Nephron (organoid): ENCODE data around the gene CALCB.

Source experiments
- H3K27ac Mint-ChIP-seq, 3 experiments: 2 replicates each; pipeline ENCODE4 v1.8.0; 2020; ENCODE audit warnings: mixed read lengths in 3 of 3, mild to moderate bottlenecking in 2 of 3, moderate library complexity in 1 of 3
- H3K27me3 Mint-ChIP-seq: 2 replicates; pipeline ENCODE4 v1.8.0; 2021; ENCODE audit warnings: low read depth, mild to moderate bottlenecking, moderate library complexity, mixed read lengths
- H3K36me3 Mint-ChIP-seq: 2 replicates; pipeline ENCODE4 v1.8.0; 2020; ENCODE audit warnings: low read depth, mixed read lengths
- H3K4me1 Mint-ChIP-seq: 2 replicates; pipeline ENCODE4 v1.8.0; 2020; ENCODE audit warnings: mixed read lengths
- H3K4me3 Mint-ChIP-seq, 3 experiments: 2 replicates each; pipeline ENCODE4 v1.8.0; 2020; ENCODE audit warnings: mild to moderate bottlenecking in 3 of 3, mixed read lengths in 3 of 3, moderate library complexity in 2 of 3
- H3K9me3 Mint-ChIP-seq: 2 replicates; pipeline ENCODE4 v1.8.0; 2020; ENCODE audit warnings: mixed read lengths
- TF ChIP-seq, protein P1 (sequence below), 3 experiments: fragments of 200-600 bp; sonication (generic); IDR thresholded peaks; one replicate each; pipeline ENCODE4 v1.5.0; 2021; ENCODE audit warnings: antibody characterized with exemption in 3 of 3; ENCODE audit not compliant: unreplicated experiment in 3 of 3

The CALCB gene

DNA sequence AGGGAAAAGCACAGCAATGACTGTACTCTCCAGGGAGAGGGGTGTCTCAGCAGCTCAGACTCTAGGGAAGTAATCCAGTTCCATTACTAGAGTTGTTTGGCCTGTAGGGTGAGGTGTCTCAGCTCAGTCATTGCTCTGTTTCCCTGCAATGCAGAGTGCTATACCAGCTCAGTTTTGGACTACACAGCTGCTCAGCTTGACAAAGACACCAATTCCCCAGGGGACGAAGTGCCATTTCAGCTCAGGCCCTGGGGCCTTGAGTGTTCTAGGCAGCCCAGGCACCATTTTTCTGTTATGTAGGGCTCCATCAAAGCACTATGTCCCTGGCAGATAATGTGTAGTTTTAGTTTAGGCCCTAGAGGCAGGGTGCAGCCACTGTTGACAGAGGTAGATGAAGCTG, 18.2 kb downstream of the CALCB start:
- no peaks in the 10 kb centered on the region for H3K36me3 Mint-ChIP-seq
- TF ChIP-seq, protein P1, sequence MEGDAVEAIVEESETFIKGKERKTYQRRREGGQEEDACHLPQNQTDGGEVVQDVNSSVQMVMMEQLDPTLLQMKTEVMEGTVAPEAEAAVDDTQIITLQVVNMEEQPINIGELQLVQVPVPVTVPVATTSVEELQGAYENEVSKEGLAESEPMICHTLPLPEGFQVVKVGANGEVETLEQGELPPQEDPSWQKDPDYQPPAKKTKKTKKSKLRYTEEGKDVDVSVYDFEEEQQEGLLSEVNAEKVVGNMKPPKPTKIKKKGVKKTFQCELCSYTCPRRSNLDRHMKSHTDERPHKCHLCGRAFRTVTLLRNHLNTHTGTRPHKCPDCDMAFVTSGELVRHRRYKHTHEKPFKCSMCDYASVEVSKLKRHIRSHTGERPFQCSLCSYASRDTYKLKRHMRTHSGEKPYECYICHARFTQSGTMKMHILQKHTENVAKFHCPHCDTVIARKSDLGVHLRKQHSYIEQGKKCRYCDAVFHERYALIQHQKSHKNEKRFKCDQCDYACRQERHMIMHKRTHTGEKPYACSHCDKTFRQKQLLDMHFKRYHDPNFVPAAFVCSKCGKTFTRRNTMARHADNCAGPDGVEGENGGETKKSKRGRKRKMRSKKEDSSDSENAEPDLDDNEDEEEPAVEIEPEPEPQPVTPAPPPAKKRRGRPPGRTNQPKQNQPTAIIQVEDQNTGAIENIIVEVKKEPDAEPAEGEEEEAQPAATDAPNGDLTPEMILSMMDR (IDR thresholded peaks at IDR 0.05; ENCODE audit: unreplicated experiment in 3 of 3) = no peak
- peaks cover 13% of the 10 kb centered on the region for H3K9me3 Mint-ChIP-seq
- H3K4me1 Mint-ChIP-seq = no peaks in the 10 kb centered on the region
- H3K4me3 Mint-ChIP-seq = no peak overlapping the region
- H3K27me3 Mint-ChIP-seq = peaks cover 3% of the 10 kb centered on the region
- H3K27ac Mint-ChIP-seq = no peak overlapping the region

DNA sequence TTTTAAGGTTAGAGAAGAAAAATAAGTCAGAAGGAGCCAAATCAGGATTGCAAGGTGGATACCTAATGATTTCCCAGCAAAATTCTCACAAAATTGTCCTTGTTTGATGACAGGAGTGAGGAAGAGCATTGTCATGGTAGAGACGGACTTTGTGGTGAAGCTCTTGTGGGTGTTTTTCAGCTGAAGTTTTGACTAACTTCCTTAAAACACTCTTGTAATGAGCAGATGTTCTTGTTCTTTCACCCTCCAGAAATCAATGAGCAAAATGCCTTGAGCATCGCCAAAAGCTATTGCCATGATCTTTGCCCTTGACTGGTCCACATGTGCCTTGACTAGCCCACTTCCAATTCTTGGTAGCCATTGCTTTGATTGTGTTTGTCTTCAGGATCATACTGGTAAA, 20.0 kb downstream of the CALCB start:
- H3K9me3 Mint-ChIP-seq = no peaks in the 10 kb centered on the region
- H3K27ac Mint-ChIP-seq = no peak overlapping the region
- H3K27me3 Mint-ChIP-seq = peaks cover 6% of the 10 kb centered on the region
- H3K4me3 Mint-ChIP-seq = no peak overlapping the region
- H3K36me3 Mint-ChIP-seq = no peaks in the 10 kb centered on the region
- H3K4me1 Mint-ChIP-seq = no peaks in the 10 kb centered on the region
- TF ChIP-seq, protein P1 (IDR thresholded peaks at IDR 0.05; ENCODE audit: unreplicated experiment in 3 of 3) = no peak

DNA sequence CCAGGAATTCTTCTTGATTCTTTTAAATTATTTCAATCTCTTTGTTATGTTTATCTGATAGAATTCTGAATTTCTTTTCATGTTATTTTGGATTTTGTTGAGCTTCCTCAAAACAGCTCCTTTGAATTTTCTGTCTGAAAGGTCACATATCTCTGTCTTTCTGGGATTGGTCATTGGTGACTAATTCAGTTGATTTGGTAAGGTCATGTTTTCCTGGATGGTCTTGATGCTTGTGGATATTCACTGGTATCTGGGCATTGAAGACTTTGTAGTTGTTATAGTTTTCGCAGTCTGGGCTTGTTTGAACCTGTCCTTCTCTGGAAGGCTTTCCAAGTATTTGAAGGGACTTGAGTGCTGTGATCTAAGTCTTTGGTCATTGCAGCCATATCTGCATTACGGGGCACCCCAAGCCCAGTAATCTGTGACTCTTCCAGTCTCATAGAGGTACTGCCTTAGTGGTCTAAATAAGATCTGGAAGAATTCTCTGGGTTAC, 22.4 kb downstream of the CALCB start:
- peaks cover 25% of the 10 kb centered on the region for H3K27me3 Mint-ChIP-seq
- no peaks in the 10 kb centered on the region for H3K4me1 Mint-ChIP-seq
- H3K36me3 Mint-ChIP-seq = no peaks in the 10 kb centered on the region
- no peak overlapping the region for H3K27ac Mint-ChIP-seq
- TF ChIP-seq, protein P1 (IDR thresholded peaks at IDR 0.05; ENCODE audit: unreplicated experiment in 3 of 3) = no peak
- H3K4me3 Mint-ChIP-seq = no peak overlapping the region
- H3K9me3 Mint-ChIP-seq = no peaks in the 10 kb centered on the region

DNA sequence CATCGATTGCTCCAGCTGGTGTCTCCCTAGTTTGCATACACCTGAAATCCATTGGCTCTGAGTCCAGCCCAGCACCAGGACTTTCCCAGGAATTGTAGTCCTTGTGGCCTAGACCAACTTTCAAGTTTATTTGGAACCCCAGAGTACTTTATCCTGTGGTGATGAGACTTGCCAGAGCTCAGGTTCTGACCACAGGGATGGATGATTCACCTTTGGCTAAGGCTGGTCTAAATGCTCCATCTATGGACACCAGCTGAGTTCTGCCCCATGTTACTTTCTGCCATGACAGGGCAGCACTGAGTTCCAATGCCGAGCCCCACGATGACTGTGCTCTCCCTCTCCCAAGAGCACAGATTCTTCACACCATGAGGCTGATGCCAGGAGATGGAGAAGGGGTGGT, 24.0 kb downstream of the CALCB start:
- no peak overlapping the region for H3K4me3 Mint-ChIP-seq
- no peaks in the 10 kb centered on the region for H3K36me3 Mint-ChIP-seq
- peaks cover 4% of the 10 kb centered on the region for H3K9me3 Mint-ChIP-seq
- H3K27ac Mint-ChIP-seq = no peak overlapping the region
- H3K4me1 Mint-ChIP-seq = no peaks in the 10 kb centered on the region
- TF ChIP-seq, protein P1 (IDR thresholded peaks at IDR 0.05; ENCODE audit: unreplicated experiment in 3 of 3) = no peak
- peaks cover 30% of the 10 kb centered on the region for H3K27me3 Mint-ChIP-seq

DNA sequence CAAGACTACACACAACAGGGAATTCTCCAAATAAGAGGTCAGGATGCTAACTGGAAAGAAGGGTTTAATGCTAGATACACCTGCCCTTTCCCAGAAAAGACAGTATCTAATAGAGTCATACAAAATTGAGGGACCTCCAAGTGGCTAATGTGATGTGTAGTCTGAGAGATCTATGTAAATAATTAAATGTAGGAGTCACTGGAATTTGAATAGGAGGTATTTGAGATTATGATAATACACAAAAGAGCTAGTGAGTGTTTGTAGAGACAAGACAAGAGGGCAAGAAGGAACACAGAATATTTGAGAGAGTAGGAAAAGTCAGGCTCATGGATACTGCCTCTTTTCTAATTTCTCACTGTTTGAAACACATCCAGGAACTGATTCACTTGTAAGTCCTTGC, 25.9 kb downstream of the CALCB start:
- Mint-ChIP-seq H3K4me1 (no peaks in the 10 kb centered on the region), H3K27me3 (peaks cover 30% of the 10 kb centered on the region), H3K4me3 (no peak overlapping the region), H3K36me3 (no peaks in the 10 kb centered on the region), H3K27ac (no peak overlapping the region), H3K9me3 (peaks cover 14% of the 10 kb centered on the region)
- TF ChIP-seq, protein P1 (IDR thresholded peaks at IDR 0.05; ENCODE audit: unreplicated experiment in 3 of 3) = no peak

DNA sequence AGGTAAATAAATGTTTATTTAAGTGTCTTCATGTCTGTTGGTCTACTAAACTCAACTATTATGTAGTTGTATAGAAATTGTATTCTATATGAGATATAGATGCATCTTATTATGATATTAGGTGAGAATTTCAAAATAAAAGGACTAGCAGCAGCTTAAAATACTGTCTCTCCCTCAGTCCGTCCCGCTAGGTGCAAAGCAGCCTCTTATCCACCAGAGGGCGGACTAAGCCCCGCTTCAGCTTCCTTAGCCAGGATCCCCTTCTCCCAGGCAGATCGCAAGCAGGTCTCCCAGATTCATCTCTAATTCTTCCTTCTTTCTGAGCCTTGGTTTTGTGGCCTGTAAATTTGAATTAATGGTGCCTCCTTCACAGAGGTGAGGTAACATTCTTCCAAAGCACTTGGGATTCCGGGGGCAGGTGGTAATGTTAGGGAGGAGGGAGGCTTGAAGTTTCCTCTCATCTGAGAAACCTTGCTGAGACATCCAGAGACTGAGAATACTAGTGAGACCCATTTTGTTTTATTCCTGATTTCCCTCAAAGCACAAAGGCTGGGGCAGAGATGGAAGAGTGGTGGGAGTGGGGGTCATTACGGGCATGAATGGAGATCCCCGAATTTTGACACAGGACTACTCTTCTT, 27.8 kb downstream of the CALCB start:
- Mint-ChIP-seq H3K4me3 (no peak overlapping the region), H3K9me3 (peaks cover 14% of the 10 kb centered on the region), H3K27ac (no peak overlapping the region), H3K27me3 (peaks cover 27% of the 10 kb centered on the region), H3K4me1 (no peaks in the 10 kb centered on the region), H3K36me3 (no peaks in the 10 kb centered on the region)
- TF ChIP-seq, protein P1 (IDR thresholded peaks at IDR 0.05; ENCODE audit: unreplicated experiment in 3 of 3) = peak; percentile 85 to 95 (median 95)
